Measurements from ENCODE around the gene ATRX. TPM values are rescaled to one million over a fixed set of nuclear protein-coding genes. Genes with fewer than 3 reads are reported as not detected.
"Not testable (repeated sequence)": the region's sequence is repeated elsewhere in the genome, so short reads cannot be mapped to it uniquely, and the experiment has no call there.

Gene ATRX, protein sequence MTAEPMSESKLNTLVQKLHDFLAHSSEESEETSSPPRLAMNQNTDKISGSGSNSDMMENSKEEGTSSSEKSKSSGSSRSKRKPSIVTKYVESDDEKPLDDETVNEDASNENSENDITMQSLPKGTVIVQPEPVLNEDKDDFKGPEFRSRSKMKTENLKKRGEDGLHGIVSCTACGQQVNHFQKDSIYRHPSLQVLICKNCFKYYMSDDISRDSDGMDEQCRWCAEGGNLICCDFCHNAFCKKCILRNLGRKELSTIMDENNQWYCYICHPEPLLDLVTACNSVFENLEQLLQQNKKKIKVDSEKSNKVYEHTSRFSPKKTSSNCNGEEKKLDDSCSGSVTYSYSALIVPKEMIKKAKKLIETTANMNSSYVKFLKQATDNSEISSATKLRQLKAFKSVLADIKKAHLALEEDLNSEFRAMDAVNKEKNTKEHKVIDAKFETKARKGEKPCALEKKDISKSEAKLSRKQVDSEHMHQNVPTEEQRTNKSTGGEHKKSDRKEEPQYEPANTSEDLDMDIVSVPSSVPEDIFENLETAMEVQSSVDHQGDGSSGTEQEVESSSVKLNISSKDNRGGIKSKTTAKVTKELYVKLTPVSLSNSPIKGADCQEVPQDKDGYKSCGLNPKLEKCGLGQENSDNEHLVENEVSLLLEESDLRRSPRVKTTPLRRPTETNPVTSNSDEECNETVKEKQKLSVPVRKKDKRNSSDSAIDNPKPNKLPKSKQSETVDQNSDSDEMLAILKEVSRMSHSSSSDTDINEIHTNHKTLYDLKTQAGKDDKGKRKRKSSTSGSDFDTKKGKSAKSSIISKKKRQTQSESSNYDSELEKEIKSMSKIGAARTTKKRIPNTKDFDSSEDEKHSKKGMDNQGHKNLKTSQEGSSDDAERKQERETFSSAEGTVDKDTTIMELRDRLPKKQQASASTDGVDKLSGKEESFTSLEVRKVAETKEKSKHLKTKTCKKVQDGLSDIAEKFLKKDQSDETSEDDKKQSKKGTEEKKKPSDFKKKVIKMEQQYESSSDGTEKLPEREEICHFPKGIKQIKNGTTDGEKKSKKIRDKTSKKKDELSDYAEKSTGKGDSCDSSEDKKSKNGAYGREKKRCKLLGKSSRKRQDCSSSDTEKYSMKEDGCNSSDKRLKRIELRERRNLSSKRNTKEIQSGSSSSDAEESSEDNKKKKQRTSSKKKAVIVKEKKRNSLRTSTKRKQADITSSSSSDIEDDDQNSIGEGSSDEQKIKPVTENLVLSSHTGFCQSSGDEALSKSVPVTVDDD (N-terminal part only)
- 38.0 and 41.9 TPM in 2 replicates for polyA plus RNA-seq (2013)

DNA sequence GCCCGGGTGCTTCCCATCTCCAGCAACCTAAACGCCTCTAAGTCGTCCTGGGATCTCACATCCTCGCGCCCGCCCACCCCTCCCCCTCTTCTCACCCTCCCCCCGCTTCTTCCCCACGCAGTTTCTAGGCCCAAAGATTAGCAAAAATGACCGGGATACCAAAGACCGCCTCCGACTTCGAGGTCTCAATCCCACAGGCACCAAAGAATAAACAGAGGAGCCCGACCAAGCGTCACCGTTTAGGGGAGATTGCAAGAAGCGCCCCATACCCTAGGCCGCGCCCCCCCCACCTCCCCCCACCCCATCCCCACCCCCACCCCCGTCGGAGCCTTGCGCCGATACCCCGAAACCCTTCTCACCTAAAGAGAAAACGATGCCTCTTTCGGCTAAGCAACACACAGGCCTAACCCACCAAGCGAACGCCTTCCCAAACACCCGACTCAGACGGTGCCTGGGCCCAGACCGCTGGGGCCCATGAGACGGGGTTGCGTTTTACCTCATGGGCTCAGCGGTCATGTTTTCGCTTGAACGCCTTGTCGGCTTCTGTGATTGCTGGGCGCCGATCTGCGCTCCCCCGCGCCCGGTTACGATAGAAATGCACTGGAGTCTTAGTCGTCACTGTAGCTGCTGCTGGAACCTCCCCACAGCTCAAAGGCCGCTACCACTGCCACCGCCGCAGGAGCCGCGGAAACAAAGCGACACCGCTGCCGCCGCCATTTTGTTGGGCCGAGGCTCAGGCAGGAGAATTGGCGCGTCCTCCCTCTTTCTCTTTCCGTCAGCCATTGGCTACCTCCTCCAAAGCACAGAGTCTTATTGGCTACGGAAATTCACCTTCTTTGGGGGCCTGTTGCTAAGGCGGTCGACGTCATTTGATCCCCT is at the start of gene ATRX:
ATRX (minus strand) TSS at position 731 of the 879 bp plus-strand sequence; CDS start at position 516, 215 bp downstream.
- H3K4ac ChIP-seq (ENCODE audit: low read depth, low read length): peak within 1 kb of the TSS; percentile 98
- peak within 1 kb of the TSS; percentile 87 for H3K27ac ChIP-seq (ENCODE audit: low read depth, low read length)
- H4K8ac ChIP-seq (ENCODE audit: low read depth, low read length): peak within 1 kb of the TSS; percentile 99
- H2BK120ac ChIP-seq (ENCODE audit: insufficient read depth, low read length, poor library complexity): peak within 1 kb of the TSS; percentile 95
- peaks cover 4% of the 10 kb centered on the region for H3K79me2 ChIP-seq (ENCODE audit: control insufficient read depth, insufficient read depth, low read length, poor library complexity)
- peak within 1 kb of the TSS; percentile 97 for H2BK5ac ChIP-seq (ENCODE audit: low read depth, low read length, poor library complexity)
- H3K79me1 ChIP-seq (ENCODE audit: low read length): peaks cover 4% of the 10 kb centered on the region
- peak within 1 kb of the TSS; percentile 90 for H3K4me3 ChIP-seq (ENCODE audit: low read depth, low read length)
- peak; percentile 52 to 72 for DNase-seq
- H2AFZ ChIP-seq (ENCODE audit: insufficient read depth, low read length, poor library complexity): peak within 1 kb of the TSS; percentile 93
- H3K27me3 ChIP-seq (ENCODE audit: insufficient read depth, low read length): no peaks in the 10 kb centered on the region
- peak within 1 kb of the TSS; percentile 98 for H4K91ac ChIP-seq (ENCODE audit: low read depth, low read length)
- no peaks in the 10 kb centered on the region for H3K36me3 ChIP-seq (ENCODE audit: control insufficient read depth in 1 of 2, insufficient read depth in 2 of 2, low read length in 2 of 2)
- peak within 1 kb of the TSS; percentile 99 for H3K9ac ChIP-seq (ENCODE audit: low read length)
- peak within 1 kb of the TSS; percentile 94 for H2AK5ac ChIP-seq (ENCODE audit: low read length)
- no peaks in the 10 kb centered on the region for H3K9me3 ChIP-seq (ENCODE audit: insufficient read depth, low read depth, low read length)
- no peak within 1 kb of the TSS for H2BK12ac ChIP-seq (ENCODE audit: low read length)
- H3K4me2 ChIP-seq (ENCODE audit: low read length): peak within 1 kb of the TSS; percentile 71
- no peak within 1 kb of the TSS for H3K23ac ChIP-seq (ENCODE audit: low read length)
- H3K14ac ChIP-seq (ENCODE audit: low read length): peak within 1 kb of the TSS; percentile 99
- peak within 1 kb of the TSS; percentile 99 for H4K12ac ChIP-seq (ENCODE audit: low read depth, low read length)
- no CpG with 5 or more reads among the region's 61 CpGs for WGBS (ENCODE audit: extremely low coverage, insufficient coverage, insufficient read length)
- H3K4me1 ChIP-seq (ENCODE audit: control insufficient read depth in 1 of 2, insufficient read depth in 2 of 2, low read length in 2 of 2): no peaks in the 10 kb centered on the region
- H3K18ac ChIP-seq (ENCODE audit: low read length): peak within 1 kb of the TSS; percentile 99

GRCh38 chrX:77831544-77831943 is 45.5 kb upstream of the ATRX start:
- not testable (repeated sequence) for H3K23ac ChIP-seq (ENCODE audit: low read length); H3K79me1 ChIP-seq (ENCODE audit: low read length); H3K14ac ChIP-seq (ENCODE audit: low read length); H3K4me3 ChIP-seq (ENCODE audit: low read depth, low read length); H2AK5ac ChIP-seq (ENCODE audit: low read length); H3K4me1 ChIP-seq (ENCODE audit: control insufficient read depth in 1 of 2, insufficient read depth in 2 of 2, low read length in 2 of 2); H3K27me3 ChIP-seq (ENCODE audit: insufficient read depth, low read length); DNase-seq; H2BK5ac ChIP-seq (ENCODE audit: low read depth, low read length, poor library complexity); H3K9me3 ChIP-seq (ENCODE audit: insufficient read depth, low read depth, low read length); H2BK12ac ChIP-seq (ENCODE audit: low read length); H3K27ac ChIP-seq (ENCODE audit: low read depth, low read length); H4K91ac ChIP-seq (ENCODE audit: low read depth, low read length); H3K4me2 ChIP-seq (ENCODE audit: low read length); H3K4ac ChIP-seq (ENCODE audit: low read depth, low read length); H2BK120ac ChIP-seq (ENCODE audit: insufficient read depth, low read length, poor library complexity); H3K18ac ChIP-seq (ENCODE audit: low read length); H3K79me2 ChIP-seq (ENCODE audit: control insufficient read depth, insufficient read depth, low read length, poor library complexity); H4K8ac ChIP-seq (ENCODE audit: low read depth, low read length); H3K36me3 ChIP-seq (ENCODE audit: control insufficient read depth in 1 of 2, insufficient read depth in 2 of 2, low read length in 2 of 2); H2AFZ ChIP-seq (ENCODE audit: insufficient read depth, low read length, poor library complexity); H4K12ac ChIP-seq (ENCODE audit: low read depth, low read length); H3K9ac ChIP-seq (ENCODE audit: low read length)
- no CpG with 5 or more reads among the region's 5 CpGs for WGBS (ENCODE audit: extremely low coverage, insufficient coverage, insufficient read length)

DNA sequence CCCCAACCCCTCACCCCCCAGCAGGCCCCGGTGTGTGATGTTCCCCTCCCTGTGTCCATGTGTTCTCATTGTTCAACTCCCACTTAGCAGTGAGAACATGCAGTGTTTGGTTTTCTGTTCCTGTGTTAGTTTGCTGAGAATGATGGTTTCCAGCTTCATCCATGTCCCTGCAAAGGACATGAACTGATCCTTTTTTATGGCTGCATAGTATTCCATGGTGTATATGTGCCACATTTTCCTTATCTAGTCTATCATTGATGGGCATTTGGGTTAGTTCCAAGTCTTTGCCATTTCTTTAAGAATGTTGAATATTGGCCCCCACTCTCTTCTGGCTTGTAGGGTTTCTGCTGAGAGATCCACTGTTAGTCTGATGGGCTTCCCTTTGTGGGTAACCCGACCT is 36.0 kb upstream of the ATRX start:
- H3K4me1 ChIP-seq (ENCODE audit: control insufficient read depth in 1 of 2, insufficient read depth in 2 of 2, low read length in 2 of 2); H3K27me3 ChIP-seq (ENCODE audit: insufficient read depth, low read length); DNase-seq; H3K27ac ChIP-seq (ENCODE audit: low read depth, low read length); H2AFZ ChIP-seq (ENCODE audit: insufficient read depth, low read length, poor library complexity); H3K79me2 ChIP-seq (ENCODE audit: control insufficient read depth, insufficient read depth, low read length, poor library complexity); H3K4me3 ChIP-seq (ENCODE audit: low read depth, low read length); H2AK5ac ChIP-seq (ENCODE audit: low read length); H4K12ac ChIP-seq (ENCODE audit: low read depth, low read length); H4K8ac ChIP-seq (ENCODE audit: low read depth, low read length); H3K14ac ChIP-seq (ENCODE audit: low read length); H3K36me3 ChIP-seq (ENCODE audit: control insufficient read depth in 1 of 2, insufficient read depth in 2 of 2, low read length in 2 of 2); H3K79me1 ChIP-seq (ENCODE audit: low read length); H3K23ac ChIP-seq (ENCODE audit: low read length); H3K4ac ChIP-seq (ENCODE audit: low read depth, low read length); H4K91ac ChIP-seq (ENCODE audit: low read depth, low read length); H3K4me2 ChIP-seq (ENCODE audit: low read length); H3K18ac ChIP-seq (ENCODE audit: low read length); H2BK120ac ChIP-seq (ENCODE audit: insufficient read depth, low read length, poor library complexity); H3K9ac ChIP-seq (ENCODE audit: low read length); H3K9me3 ChIP-seq (ENCODE audit: insufficient read depth, low read depth, low read length); H2BK5ac ChIP-seq (ENCODE audit: low read depth, low read length, poor library complexity); H2BK12ac ChIP-seq (ENCODE audit: low read length): not testable (repeated sequence)
- WGBS (ENCODE audit: extremely low coverage, insufficient coverage, insufficient read length): no CpG with 5 or more reads among the region's 2 CpGs

All from trophoblast cell (in vitro differentiated cells and primary cell).